HEK293 (cell line): ENCODE data around the gene TRNAU1AP.
A peak's percentile ranks its signal among the peaks of the same experiment; 100 is the strongest.

Source experiments
- EGR2 ChIP-seq: fragments of 450-650 bp; formaldehyde crosslinking; IDR thresholded peaks from 2 replicates; pipeline ENCODE4 v1.5.1; 2016; ENCODE audit warnings: low read depth, missing biosample characterization, missing genetic modification characterization
- KLF9 ChIP-seq: fragments of 450-650 bp; formaldehyde crosslinking; IDR thresholded peaks from 2 replicates; pipeline ENCODE4 v1.5.1; 2016; ENCODE audit warnings: missing biosample characterization, missing genetic modification characterization, low read depth
- PATZ1 ChIP-seq: fragments of 450-650 bp; formaldehyde crosslinking; IDR thresholded peaks from 2 replicates; pipeline ENCODE4 v1.5.1; 2016; ENCODE audit warnings: missing biosample characterization, missing genetic modification characterization
- SP2 ChIP-seq: fragments of 450-650 bp; formaldehyde crosslinking; IDR thresholded peaks from 2 replicates; pipeline ENCODE4 v1.5.1; 2016; ENCODE audit warnings: missing biosample characterization, missing genetic modification characterization
- TCF7L2 ChIP-seq: IDR thresholded peaks from 2 replicates; pipeline ENCODE4 v1.6.1; 2011; ENCODE audit warnings: low read depth, mild to moderate bottlenecking, inconsistent platforms, low read length, moderate library complexity, borderline replicate concordance
- ZBTB8A ChIP-seq: fragments of 450-650 bp; formaldehyde crosslinking; IDR thresholded peaks from 2 replicates; pipeline ENCODE4 v1.5.1; 2016; ENCODE audit warnings: missing biosample characterization, missing genetic modification characterization
- ZEB2 ChIP-seq: fragments of 450-650 bp; formaldehyde crosslinking; IDR thresholded peaks from 2 replicates; pipeline ENCODE4 v1.5.1; 2016; ENCODE audit warnings: missing biosample characterization, missing genetic modification characterization
- ZFHX2 ChIP-seq: fragments of 450-650 bp; formaldehyde crosslinking; conservative IDR thresholded peaks from 2 replicates; pipeline ENCODE4 v1.5.1; 2016; ENCODE audit warnings: missing biosample characterization, missing genetic modification characterization
- ZFP3 ChIP-seq: fragments of 450-650 bp; formaldehyde crosslinking; IDR thresholded peaks from 2 replicates; pipeline ENCODE4 v1.5.1; 2016; ENCODE audit warnings: low read depth, missing biosample characterization, missing genetic modification characterization
- ZFP37 ChIP-seq: fragments of 450-650 bp; formaldehyde crosslinking; IDR thresholded peaks from 2 replicates; pipeline ENCODE4 v1.5.1; 2016; ENCODE audit warnings: missing biosample characterization, missing genetic modification characterization
- ZNF140 ChIP-seq: fragments of 450-650 bp; formaldehyde crosslinking; IDR thresholded peaks from 2 replicates; pipeline ENCODE4 v1.5.1; 2016; ENCODE audit warnings: missing biosample characterization, missing genetic modification characterization
- ZNF18 ChIP-seq: fragments of 450-650 bp; formaldehyde crosslinking; IDR thresholded peaks from 2 replicates; pipeline ENCODE4 v1.5.1; 2016; ENCODE audit warnings: missing biosample characterization, missing genetic modification characterization
- ZNF202 ChIP-seq: fragments of 450-650 bp; formaldehyde crosslinking; IDR thresholded peaks from 2 replicates; pipeline ENCODE4 v1.5.1; 2016; ENCODE audit warnings: missing biosample characterization, missing genetic modification characterization, borderline replicate concordance
- ZNF24 ChIP-seq: fragments of 450-650 bp; formaldehyde crosslinking; IDR thresholded peaks from 2 replicates; pipeline ENCODE4 v1.5.1; 2016; ENCODE audit warnings: missing biosample characterization, missing genetic modification characterization
- ZNF426 ChIP-seq: fragments of 450-650 bp; formaldehyde crosslinking; IDR thresholded peaks from 2 replicates; pipeline ENCODE4 v1.5.1; 2017; ENCODE audit warnings: missing biosample characterization, missing genetic modification characterization, mild to moderate bottlenecking, inconsistent platforms, moderate library complexity
- ZNF501 ChIP-seq: fragments of 450-650 bp; formaldehyde crosslinking; IDR thresholded peaks from 2 replicates; pipeline ENCODE4 v1.5.1; 2016; ENCODE audit warnings: missing biosample characterization, missing genetic modification characterization
- ZNF548 ChIP-seq: fragments of 450-650 bp; formaldehyde crosslinking; IDR thresholded peaks from 2 replicates; pipeline ENCODE4 v1.5.1; 2016; ENCODE audit warnings: missing biosample characterization, missing genetic modification characterization
- ZNF585B ChIP-seq: fragments of 450-650 bp; formaldehyde crosslinking; IDR thresholded peaks from 2 replicates; pipeline ENCODE4 v1.5.1; 2016; ENCODE audit warnings: missing biosample characterization, missing genetic modification characterization
- ZNF660 ChIP-seq: fragments of 450-650 bp; IDR thresholded peaks from 2 replicates; pipeline ENCODE4 v1.5.1; 2018; ENCODE audit warnings: missing biosample characterization, mild to moderate bottlenecking, missing genetic modification characterization
- ZNF704 ChIP-seq: fragments of 450-650 bp; formaldehyde crosslinking; IDR thresholded peaks from 2 replicates; pipeline ENCODE4 v1.5.1; 2016; ENCODE audit warnings: missing biosample characterization, missing genetic modification characterization
- ZNF837 ChIP-seq: fragments of 450-650 bp; formaldehyde crosslinking; IDR thresholded peaks from 2 replicates; pipeline ENCODE4 v1.5.1; 2016; ENCODE audit warnings: missing biosample characterization, missing genetic modification characterization
- ZSCAN30 ChIP-seq: fragments of 450-650 bp; IDR thresholded peaks from 2 replicates; pipeline ENCODE4 v1.5.1; 2018; ENCODE audit warnings: missing biosample characterization, mild to moderate bottlenecking, missing genetic modification characterization, moderate library complexity
- TF ChIP-seq, protein P1 (sequence below): fragments of 450-650 bp; formaldehyde crosslinking; IDR thresholded peaks from 2 replicates; pipeline ENCODE4 v1.5.0; 2017; ENCODE audit warnings: missing biosample characterization, missing genetic modification characterization, borderline replicate concordance
- TF ChIP-seq, protein P2 (sequence below): fragments of 450-650 bp; formaldehyde crosslinking; IDR thresholded peaks from 2 replicates; pipeline ENCODE4 v1.5.1; 2016; ENCODE audit warnings: missing biosample characterization, missing genetic modification characterization, low read depth

TRNAU1AP gene

DNA sequence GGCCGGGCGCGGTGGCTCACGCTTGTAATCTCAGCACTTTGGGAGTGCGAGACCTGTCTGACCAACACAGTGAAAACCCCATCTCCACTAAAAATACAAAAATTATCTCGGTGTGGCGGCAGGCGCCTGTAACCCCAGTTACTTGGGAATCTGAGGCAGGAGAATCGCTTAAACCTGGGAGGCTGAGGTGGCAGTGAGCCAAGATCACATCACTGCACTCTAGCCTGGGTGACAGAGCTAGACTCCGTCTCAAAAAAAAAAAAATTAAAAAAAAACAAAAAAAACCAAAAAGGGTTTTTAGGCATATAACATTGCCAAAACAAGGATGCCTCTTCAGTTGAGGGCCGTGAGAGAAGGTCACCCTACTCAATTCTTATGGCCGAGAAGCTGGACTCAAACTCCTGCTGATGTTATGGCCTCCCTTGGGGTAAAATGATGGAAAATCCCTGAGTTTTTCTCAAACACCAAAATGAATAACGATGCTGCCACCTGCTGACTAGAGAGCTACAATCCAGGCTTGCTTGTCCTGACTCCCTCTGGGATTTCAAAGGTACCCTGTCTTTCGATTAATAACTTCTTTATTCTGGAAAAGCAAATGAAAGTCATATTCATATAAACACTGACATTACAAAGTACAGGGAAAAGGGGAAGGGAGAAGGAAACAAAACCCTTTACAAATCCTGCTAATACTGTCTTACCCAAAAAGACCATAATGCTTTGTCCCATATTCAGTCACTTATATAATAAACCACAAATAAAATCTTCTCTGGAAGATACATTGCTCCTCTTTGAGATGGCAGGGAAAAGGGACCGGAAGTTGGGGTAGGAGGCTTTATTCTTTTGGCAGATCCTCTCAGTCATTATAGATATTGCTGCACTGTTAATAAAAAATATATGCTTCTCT lies 49.9 kb downstream of the TRNAU1AP start (continued):
- TF ChIP-seq ZNF704 (tag by site-specific recombination), result no peak
- TF ChIP-seq ZNF501, result no peak
- TF ChIP-seq EGR2 (tag by site-specific recombination), result no peak
- no peak for TF ChIP-seq ZNF18 (tag by site-specific recombination)
- peak; percentile 32; the same call in 1 of the 2 replicates for TF ChIP-seq ZBTB8A (tag by site-specific recombination)
- TF ChIP-seq SP2 (tag by site-specific recombination), result no peak
- TF ChIP-seq ZNF837 (tag by site-specific recombination), result no peak
- no peak for TF ChIP-seq ZNF140 (tag by site-specific recombination)
- TF ChIP-seq, protein P1, sequence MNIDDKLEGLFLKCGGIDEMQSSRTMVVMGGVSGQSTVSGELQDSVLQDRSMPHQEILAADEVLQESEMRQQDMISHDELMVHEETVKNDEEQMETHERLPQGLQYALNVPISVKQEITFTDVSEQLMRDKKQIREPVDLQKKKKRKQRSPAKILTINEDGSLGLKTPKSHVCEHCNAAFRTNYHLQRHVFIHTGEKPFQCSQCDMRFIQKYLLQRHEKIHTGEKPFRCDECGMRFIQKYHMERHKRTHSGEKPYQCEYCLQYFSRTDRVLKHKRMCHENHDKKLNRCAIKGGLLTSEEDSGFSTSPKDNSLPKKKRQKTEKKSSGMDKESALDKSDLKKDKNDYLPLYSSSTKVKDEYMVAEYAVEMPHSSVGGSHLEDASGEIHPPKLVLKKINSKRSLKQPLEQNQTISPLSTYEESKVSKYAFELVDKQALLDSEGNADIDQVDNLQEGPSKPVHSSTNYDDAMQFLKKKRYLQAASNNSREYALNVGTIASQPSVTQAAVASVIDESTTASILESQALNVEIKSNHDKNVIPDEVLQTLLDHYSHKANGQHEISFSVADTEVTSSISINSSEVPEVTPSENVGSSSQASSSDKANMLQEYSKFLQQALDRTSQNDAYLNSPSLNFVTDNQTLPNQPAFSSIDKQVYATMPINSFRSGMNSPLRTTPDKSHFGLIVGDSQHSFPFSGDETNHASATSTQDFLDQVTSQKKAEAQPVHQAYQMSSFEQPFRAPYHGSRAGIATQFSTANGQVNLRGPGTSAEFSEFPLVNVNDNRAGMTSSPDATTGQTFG (tag by site-specific recombination), result no peak
- no peak for TF ChIP-seq KLF9 (tag by site-specific recombination)
- no peak for TF ChIP-seq PATZ1
- TF ChIP-seq ZNF202, result no peak
- no peak for TF ChIP-seq ZNF426 (tag by site-specific recombination)
- TF ChIP-seq ZNF548 (tag by site-specific recombination), result no peak
- no peak; the same call in 1 of the 2 replicates for TF ChIP-seq ZNF660 (tag by site-specific recombination)
- TF ChIP-seq ZFP3, result no peak
- TF ChIP-seq ZFP37, result no peak
- TF ChIP-seq ZEB2 (tag by site-specific recombination), result peak; percentile 59
- TF ChIP-seq TCF7L2, result no peak
- no peak for TF ChIP-seq ZNF585B (tag by site-specific recombination)
- peak; percentile 35; the same call in 1 of the 2 replicates for TF ChIP-seq ZSCAN30 (tag by site-specific recombination)
- no peak for TF ChIP-seq ZFHX2 (tag by site-specific recombination)
- TF ChIP-seq, protein P2, sequence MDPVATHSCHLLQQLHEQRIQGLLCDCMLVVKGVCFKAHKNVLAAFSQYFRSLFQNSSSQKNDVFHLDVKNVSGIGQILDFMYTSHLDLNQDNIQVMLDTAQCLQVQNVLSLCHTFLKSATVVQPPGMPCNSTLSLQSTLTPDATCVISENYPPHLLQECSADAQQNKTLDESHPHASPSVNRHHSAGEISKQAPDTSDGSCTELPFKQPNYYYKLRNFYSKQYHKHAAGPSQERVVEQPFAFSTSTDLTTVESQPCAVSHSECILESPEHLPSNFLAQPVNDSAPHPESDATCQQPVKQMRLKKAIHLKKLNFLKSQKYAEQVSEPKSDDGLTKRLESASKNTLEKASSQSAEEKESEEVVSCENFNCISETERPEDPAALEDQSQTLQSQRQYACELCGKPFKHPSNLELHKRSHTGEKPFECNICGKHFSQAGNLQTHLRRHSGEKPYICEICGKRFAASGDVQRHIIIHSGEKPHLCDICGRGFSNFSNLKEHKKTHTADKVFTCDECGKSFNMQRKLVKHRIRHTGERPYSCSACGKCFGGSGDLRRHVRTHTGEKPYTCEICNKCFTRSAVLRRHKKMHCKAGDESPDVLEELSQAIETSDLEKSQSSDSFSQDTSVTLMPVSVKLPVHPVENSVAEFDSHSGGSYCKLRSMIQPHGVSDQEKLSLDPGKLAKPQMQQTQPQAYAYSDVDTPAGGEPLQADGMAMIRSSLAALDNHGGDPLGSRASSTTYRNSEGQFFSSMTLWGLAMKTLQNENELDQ (tag by site-specific recombination), result no peak
- TF ChIP-seq ZNF24 (tag by site-specific recombination), result no peak
